GM21367 (cell line): ENCODE data around the gene DESI2.

Experiments
- ATAC-seq: cut with Tn5 transposase; IDR thresholded peaks from one replicate; pipeline ENCODE4 v1.9.1; 2021; ENCODE audit not compliant: unreplicated experiment

Gene DESI2

DNA sequence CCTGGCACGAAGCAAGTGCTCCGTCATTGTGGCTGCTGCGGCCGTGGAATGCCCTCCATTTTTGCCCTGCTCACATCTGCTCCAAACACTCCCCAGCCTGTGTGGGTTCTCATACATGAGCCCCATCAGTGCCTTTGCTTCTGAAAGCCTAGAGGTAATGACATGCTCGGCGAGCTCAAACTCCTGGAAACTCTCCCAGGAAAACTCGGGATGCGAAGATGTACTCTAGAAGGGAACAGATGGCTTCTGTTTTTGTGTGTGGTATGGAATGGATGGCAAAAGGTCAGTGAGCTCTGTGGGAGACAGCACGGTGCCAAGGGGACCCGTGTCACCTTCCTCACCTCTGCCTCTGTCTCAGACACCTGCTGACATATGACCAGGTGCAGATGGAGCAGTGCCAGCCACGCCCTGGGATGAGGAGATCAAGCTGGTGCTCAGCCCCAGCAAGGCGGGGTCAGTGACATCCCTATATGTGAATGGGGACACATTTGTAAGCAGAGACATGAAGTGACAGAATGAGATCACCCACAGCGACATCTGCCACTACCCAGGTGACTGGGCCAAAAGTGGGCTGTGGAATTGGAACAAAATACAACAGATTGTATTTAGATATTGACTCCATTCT, 98.5 kb downstream of the DESI2 start:
- no peak for ATAC-seq

DNA sequence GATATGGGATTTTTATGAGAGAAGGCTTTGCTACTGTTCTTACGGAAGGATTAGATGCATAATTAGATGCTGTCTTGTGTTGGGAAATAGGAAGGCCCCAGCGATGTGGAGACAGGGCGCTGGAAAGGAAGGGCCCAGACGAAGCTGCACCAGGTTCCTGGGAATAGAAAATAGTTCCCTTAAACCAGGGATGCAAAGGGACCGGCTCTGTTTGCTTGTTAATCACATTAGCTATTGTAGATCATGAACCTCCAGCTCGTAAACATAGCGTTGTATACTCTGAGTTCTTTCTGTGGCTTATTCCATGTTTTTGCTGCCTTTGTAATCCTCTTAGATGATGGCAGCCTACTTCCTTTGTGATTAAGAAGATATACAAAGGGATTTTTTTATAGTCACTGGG, 102.7 kb downstream of the DESI2 start:
- ATAC-seq = no peak

DNA sequence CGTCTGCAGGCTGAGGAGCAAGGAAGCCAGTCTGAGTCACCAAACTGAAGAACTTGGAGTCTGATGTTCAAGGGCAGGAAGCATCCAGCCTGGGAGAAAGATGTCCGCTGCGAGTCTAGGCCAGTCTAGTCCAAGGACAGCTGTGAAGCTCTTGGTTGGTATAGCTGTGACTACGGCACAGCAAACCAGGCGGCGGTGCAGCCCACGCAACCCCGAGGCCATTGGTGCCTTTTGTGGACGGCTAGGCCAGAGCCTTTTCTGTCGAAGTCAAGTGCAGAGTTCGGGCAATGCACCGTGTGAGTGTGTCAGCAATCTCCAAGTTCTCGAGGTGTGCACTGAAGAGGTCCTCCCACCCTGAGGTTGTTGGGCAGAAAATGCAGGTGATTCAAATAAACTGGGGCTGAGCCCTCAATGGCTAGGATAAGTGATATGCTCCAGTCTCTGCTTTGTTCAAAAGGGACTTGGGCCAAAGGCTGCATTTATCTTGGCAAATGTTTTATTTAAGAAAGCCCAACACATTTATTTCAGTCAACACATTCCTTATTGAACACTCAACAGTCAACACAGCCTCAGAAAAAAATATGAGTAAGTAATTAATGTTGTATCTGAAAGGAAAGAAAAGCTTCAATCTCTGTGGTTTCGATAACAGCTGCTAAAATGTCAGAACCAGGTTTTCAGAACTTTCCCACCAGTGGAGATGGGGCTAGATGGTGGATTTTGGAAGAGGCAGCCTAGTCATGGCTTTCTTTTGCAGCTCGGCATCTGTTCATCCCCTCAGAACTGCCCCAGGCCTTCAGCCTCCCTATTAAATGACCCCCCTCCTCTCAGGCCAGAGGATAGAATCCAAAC, 104.4 kb downstream of the DESI2 start:
- no peak for ATAC-seq
